Spleen (tissue), 7 donors: ENCODE measurements around the gene PARD3B.

ENCODE experiments used
- CTCF ChIP-seq, 11 experiments: fragments of 200-600 bp in 7 of 11; fragments of 450-650 bp in 4 of 11; sonication (generic) in 4 of 11; IDR thresholded peaks in 8 of 11; conservative IDR thresholded peaks in 3 of 11; 1 replicate in 7 of 11; 2 replicates in 4 of 11; pipeline versions ENCODE4 v1.4.0 to v1.8.0; 2016 to 2021; ENCODE audit warnings: antibody characterized with exemption in 11 of 11, inconsistent platforms in 4 of 11, mild to moderate bottlenecking in 1 of 11
- POLR2A ChIP-seq, 3 donors: fragments of 450-650 bp; IDR thresholded peaks; one replicate each; pipeline ENCODE4 v1.5.1; 2017; ENCODE audit warnings: antibody characterized with exemption in 3 of 3, mild to moderate bottlenecking in 1 of 3
- POLR2AphosphoS5 ChIP-seq, 3 donors: sonication (generic); formaldehyde crosslinking; IDR thresholded peaks; one replicate each; pipeline ENCODE4 v1.5.1; 2017; ENCODE audit warnings: antibody characterized with exemption in 3 of 3
- donor health status: DM: no; HTN: no; CAD: no; lungs with moderate emphysema.
- donor health status: DM: no; HTN: no; CAD: no.
- donor health status: DM: no; HTN: no; CAD: no.

DNA sequence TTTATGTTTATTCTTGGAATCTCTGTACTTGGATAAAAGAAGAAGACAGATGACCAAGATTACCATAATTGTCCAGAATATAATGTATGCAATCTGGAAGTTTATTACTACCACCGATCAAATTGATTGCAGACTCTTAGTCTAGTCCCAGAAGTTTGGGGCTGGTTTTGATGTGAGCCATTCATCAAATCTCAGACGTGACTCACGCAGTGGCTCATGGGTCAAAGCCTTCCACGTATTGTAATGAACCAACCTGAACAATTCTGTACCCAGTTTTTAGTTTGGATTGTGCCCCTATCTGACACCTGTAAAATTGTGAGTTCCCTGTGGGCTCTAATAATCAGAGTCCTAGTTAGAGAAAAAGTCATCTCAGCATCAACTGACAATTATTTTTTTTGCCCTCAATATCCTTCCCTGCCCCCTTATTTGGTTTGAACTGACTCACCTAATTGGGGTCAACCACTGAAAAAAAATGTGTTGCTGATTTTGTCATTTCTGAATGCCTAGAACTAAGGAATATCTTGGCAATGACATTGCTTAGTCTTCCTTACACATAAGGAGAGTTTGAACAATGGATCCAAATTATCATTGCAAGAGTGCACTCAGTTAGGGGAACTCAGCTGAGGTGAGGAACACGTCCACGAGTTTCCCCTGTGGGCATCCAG is 917.5 kb downstream of the PARD3B start:
- TF ChIP-seq CTCF (IDR thresholded peaks at IDR 0.05 in 8 of 11, conservative IDR thresholded peaks at IDR 0.05 in 3 of 11) (no peak), POLR2AphosphoS5 (IDR thresholded peaks at IDR 0.05) (no peak), POLR2A (IDR thresholded peaks at IDR 0.05) (no peak)
